CD14-positive monocyte (primary cell): Measurements from ENCODE around the gene KCNG1. TPM values are rescaled to one million over a fixed set of nuclear protein-coding genes. Genes with fewer than 3 reads are reported as not detected.

ENCODE experiments used
- DNase-seq, 3 donors: peaks; one replicate each; pipeline ENCODE4 v3.0.0-alpha.2; 2011 to 2022
- H2AFZ ChIP-seq: 2 replicates; pipeline ENCODE4 v1.6.0; 2012; ENCODE audit warnings: mild to moderate bottlenecking, low read depth, low read length, inconsistent platforms; ENCODE audit not compliant: insufficient read depth, poor library complexity, severe bottlenecking
- H3K27ac ChIP-seq, 2 donors: 1 replicate in 1 of 2; 2 replicates in 1 of 2; pipeline ENCODE4 v1.5.1; 2012 to 2013; ENCODE audit warnings: low read length in 2 of 2, control low read depth in 1 of 2, inconsistent platforms in 1 of 2, low read depth in 1 of 2, mild to moderate bottlenecking in 1 of 2
- H3K27me3 ChIP-seq, 2 donors: one replicate each; pipeline versions ENCODE4 v1.6.0 to v1.6.1; 2011 to 2013; ENCODE audit warnings: low read length in 2 of 2; ENCODE audit not compliant: control insufficient read depth in 2 of 2, insufficient read depth in 2 of 2
- H3K36me3 ChIP-seq, 2 donors: replicated peaks in 1 of 2; 1 replicate in 1 of 2; 2 replicates in 1 of 2; pipeline versions ENCODE4 v1.5.1 to v1.6.1; 2012 to 2013; ENCODE audit warnings: low read length in 2 of 2, control low read depth in 1 of 2, inconsistent platforms in 1 of 2, mild to moderate bottlenecking in 1 of 2; ENCODE audit not compliant: insufficient read depth in 2 of 2, control insufficient read depth in 1 of 2
- H3K4me1 ChIP-seq, 2 donors: 1 replicate in 1 of 2; 2 replicates in 1 of 2; pipeline versions ENCODE4 v1.5.1 to v1.6.1; 2012 to 2013; ENCODE audit warnings: low read length in 2 of 2, control low read depth in 1 of 2, inconsistent platforms in 1 of 2, mild to moderate bottlenecking in 1 of 2, moderate library complexity in 1 of 2; ENCODE audit not compliant: insufficient read depth in 2 of 2, control insufficient read depth in 1 of 2
- H3K4me2 ChIP-seq: replicated peaks from 2 replicates; pipeline ENCODE3; 2012; ENCODE audit warnings: low read length, moderate library complexity, mild to moderate bottlenecking; ENCODE audit not compliant: poor library complexity, severe bottlenecking; ENCODE audit errors: extremely low read depth
- H3K4me3 ChIP-seq, 3 experiments: fragments of 200-600 bp in 1 of 3; sonication (generic) in 1 of 3; replicated peaks in 1 of 3; 1 replicate in 2 of 3; 2 replicates in 1 of 3; pipeline ENCODE4 v1.5.1; 2011 to 2013; ENCODE audit warnings: low read length in 3 of 3, mild to moderate bottlenecking in 3 of 3, control low read depth in 2 of 3, low read depth in 2 of 3, inconsistent platforms in 1 of 3, moderate library complexity in 1 of 3
- H3K79me2 ChIP-seq: 2 replicates; pipeline ENCODE4 v1.6.0; 2012; ENCODE audit warnings: mild to moderate bottlenecking, control low read depth, inconsistent platforms, low read length, moderate library complexity; ENCODE audit not compliant: insufficient read depth
- H3K9ac ChIP-seq: 2 replicates; pipeline ENCODE4 v1.6.0; 2017; ENCODE audit warnings: low read length, mild to moderate bottlenecking; ENCODE audit not compliant: insufficient read depth, poor library complexity, severe bottlenecking
- H3K9me3 ChIP-seq, 2 donors: replicated peaks in 1 of 2; 1 replicate in 1 of 2; 2 replicates in 1 of 2; pipeline versions ENCODE4 v1.5.1 to v1.6.1; 2012 to 2013; ENCODE audit warnings: low read length in 2 of 2, control low read depth in 1 of 2; ENCODE audit not compliant: control insufficient read depth in 1 of 2, insufficient read depth in 1 of 2
- H4K20me1 ChIP-seq: 2 replicates; pipeline ENCODE4 v1.6.0; 2012; ENCODE audit warnings: mild to moderate bottlenecking, low read length, control low read depth, moderate library complexity; ENCODE audit not compliant: insufficient read depth
- H3K27ac Mint-ChIP-seq, 7 donors: one replicate each; pipeline ENCODE4 v1.8.0; 2020; ENCODE audit warnings: mild to moderate bottlenecking in 7 of 7, mixed read lengths in 7 of 7, moderate library complexity in 6 of 7, inconsistent platforms in 2 of 7
- H3K27me3 Mint-ChIP-seq, 3 donors: one replicate each; pipeline ENCODE4 v1.8.0; 2021 to 2022; ENCODE audit warnings: low read depth in 3 of 3, mild to moderate bottlenecking in 3 of 3, mixed read lengths in 3 of 3, moderate library complexity in 3 of 3, inconsistent platforms in 1 of 3
- H3K36me3 Mint-ChIP-seq, 2 donors: one replicate each; pipeline ENCODE4 v1.8.0; 2020; ENCODE audit warnings: mixed read lengths in 2 of 2, inconsistent platforms in 1 of 2, mild to moderate bottlenecking in 1 of 2
- H3K4me1 Mint-ChIP-seq: one replicate; pipeline ENCODE4 v1.8.0; 2020; ENCODE audit warnings: mild to moderate bottlenecking, mixed read lengths
- H3K4me3 Mint-ChIP-seq, 2 donors: one replicate each; pipeline ENCODE4 v1.8.0; 2020; ENCODE audit warnings: mild to moderate bottlenecking in 2 of 2, mixed read lengths in 2 of 2, moderate library complexity in 1 of 2
- H3K9me3 Mint-ChIP-seq, 7 donors: one replicate each; pipeline ENCODE4 v1.8.0; 2020 to 2022; ENCODE audit warnings: mixed read lengths in 7 of 7, mild to moderate bottlenecking in 6 of 7, moderate library complexity in 6 of 7, inconsistent platforms in 2 of 7
- CTCF ChIP-seq: fragments of 200-600 bp; IDR thresholded peaks from one replicate; pipeline ENCODE4 v1.8.0; 2022; ENCODE audit warnings: antibody characterized with exemption, mild to moderate bottlenecking
- WGBS: methylation state at CpG from one replicate; pipeline ENCODE4 v1.1.5; 2013; ENCODE audit warnings: missing lambda C conversion rate; ENCODE audit not compliant: insufficient coverage; 5-methylcytosine and 5-hydroxymethylcytosine counted together
- intact Hi-C, 2 donors: fragments of 100-400 bp; cut with micrococcal nuclease; formaldehyde crosslinking; loops; one replicate each; pipeline versions ENCODE4 v1.15.0 to v1.15.1; 2023
- polyA plus RNA-seq, 3 donors: library from polyadenylated mRNA; depleted of rRNA in 1 of 3; unstranded in 2 of 3; stranded (reverse) in 1 of 3; fragments of 300-500 nt in 2 of 3; fragments of >200 nt in 1 of 3; fragmentation: Illumina TruSeq in 2 of 3; gene quantifications; 1 replicate in 2 of 3; 2 replicates in 1 of 3; pipeline ENCODE4 v1.2.3, GENCODE V29; 2012 to 2021

Gene KCNG1
- polyA plus RNA-seq, 3 donors = 0.04 TPM; not detected in 2

DNA sequence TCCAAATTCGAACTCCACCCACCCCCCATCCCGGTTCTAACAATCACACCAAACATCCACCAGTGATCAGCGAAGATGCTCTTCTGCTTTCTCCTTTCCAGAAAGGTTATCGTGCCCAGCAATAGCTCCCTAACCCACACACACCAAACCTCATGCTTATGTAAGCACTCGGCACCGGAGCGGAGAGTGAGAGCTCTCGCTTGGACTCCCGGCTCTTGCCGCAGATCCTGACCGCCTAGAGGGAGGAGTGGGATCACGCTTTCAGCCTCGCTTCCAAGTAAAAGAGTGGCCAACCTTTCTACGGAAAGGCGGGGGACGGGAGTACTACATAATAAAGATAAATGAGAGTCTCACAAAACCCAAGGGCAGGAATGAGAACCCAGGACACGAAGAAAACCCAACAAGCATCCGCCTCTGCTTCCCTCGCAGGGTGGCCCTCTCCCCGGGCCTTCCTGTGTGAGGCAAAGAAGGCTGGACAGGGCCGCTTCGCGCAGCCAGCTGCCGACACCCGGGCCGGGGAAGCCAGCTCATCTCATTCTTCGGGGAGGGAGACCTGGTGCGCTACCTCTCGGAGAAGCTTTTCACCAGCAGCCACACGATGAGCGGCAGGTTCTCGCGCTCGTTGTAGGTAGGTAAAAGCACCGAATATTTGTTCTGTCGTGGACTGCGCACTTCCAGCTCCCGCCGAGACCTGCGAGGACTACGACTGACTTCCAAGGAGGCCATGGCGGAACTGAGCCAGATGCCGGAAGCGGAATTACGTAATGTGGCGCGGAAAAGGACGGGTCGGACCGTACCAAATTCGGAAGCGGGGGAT is 64.9 kb downstream of the KCNG1 start, which contains the start of gene DPM1:
DPM1 (minus strand) TSS at position 735 of the 817 bp plus-strand sequence; CDS start at position 726, 9 bp downstream.
- no peaks in the 10 kb centered on the region for H3K27me3 ChIP-seq
- peak within 1 kb of the TSS; percentile 75 to 92 (median 87) for H3K4me3 ChIP-seq
- DNase-seq = peak; percentile 16 to 94 (median 93)
- H3K36me3 ChIP-seq = peaks cover 23 to 34% of the 10 kb centered on the region in 2 donors
- H3K4me1 ChIP-seq = peaks cover 27 to 30% of the 10 kb centered on the region in 2 donors
- peak within 1 kb of the TSS; percentile 85 for H2AFZ ChIP-seq
- Mint-ChIP-seq H3K27me3 (peaks cover 0 to 2% (median 0%) of the 10 kb centered on the region in 3 donors), H3K9me3 (peaks cover 0 to 2% (median 0%) of the 10 kb centered on the region in 7 donors), H3K4me1 (peaks cover 39% of the 10 kb centered on the region), H3K36me3 (peaks cover 32 to 38% of the 10 kb centered on the region in 2 donors), H3K4me3 (peak within 1 kb of the TSS; percentile 93 to 98), H3K27ac (peak within 1 kb of the TSS; percentile 98 to 99 (median 99))
- peak within 1 kb of the TSS; percentile 85 for H3K4me2 ChIP-seq
- peaks cover 73% of the 10 kb centered on the region for H3K79me2 ChIP-seq
- peaks cover 50% of the 10 kb centered on the region for H4K20me1 ChIP-seq
- peak within 1 kb of the TSS; percentile 91 to 95 for H3K27ac ChIP-seq
- intact Hi-C loops = loop anchor here (1.0 kb wide), 2 partner anchors 22 to 27 kb away; partner anchors contain the start of gene ADNP (in 2 of the 2)
- no peaks in the 10 kb centered on the region for H3K9me3 ChIP-seq
- TF ChIP-seq CTCF = no peak
- WGBS = under 1% methylated on average over 41 of the region's 52 CpGs
- H3K9ac ChIP-seq = peak within 1 kb of the TSS; percentile 88

DNA sequence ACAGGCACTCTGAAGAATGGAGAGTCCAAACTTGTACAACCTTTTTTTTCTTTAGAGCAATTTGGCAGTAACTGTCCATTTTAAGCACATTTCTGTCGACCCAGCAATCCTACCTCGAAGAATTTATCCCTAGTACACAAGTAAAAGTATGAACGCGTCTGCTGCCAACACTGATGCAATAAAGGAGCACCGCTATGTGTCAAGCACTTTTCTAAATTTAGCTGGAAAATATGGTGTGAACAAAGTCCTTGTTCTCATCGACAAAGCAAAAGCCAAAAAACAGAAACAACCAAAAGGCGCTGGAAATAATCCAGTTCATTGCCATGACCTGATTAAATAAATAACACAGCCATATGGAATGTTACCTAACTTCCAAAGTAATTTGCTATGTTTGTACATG is 65.6 kb downstream of the KCNG1 start:
- Mint-ChIP-seq H3K27ac (peak overlapping the region in 6 of 7 donors; percentile 98 to 99 (median 98)), H3K9me3 (peaks cover 0 to 2% (median 0%) of the 10 kb centered on the region in 7 donors), H3K4me3 (peak overlapping the region; percentile 93 to 98), H3K27me3 (peaks cover 0 to 2% (median 0%) of the 10 kb centered on the region in 3 donors), H3K36me3 (peaks cover 38 to 45% of the 10 kb centered on the region in 2 donors), H3K4me1 (peaks cover 39% of the 10 kb centered on the region)
- Histone ChIP-seq H3K9me3 (no peaks in the 10 kb centered on the region), H3K36me3 (peaks cover 31 to 41% of the 10 kb centered on the region in 2 donors), H3K79me2 (peaks cover 76% of the 10 kb centered on the region), H3K27me3 (no peaks in the 10 kb centered on the region), H3K4me2 (peak overlapping the region; percentile 85), H2AFZ (no peak overlapping the region), H3K4me1 (peaks cover 27 to 30% of the 10 kb centered on the region in 2 donors), H4K20me1 (peaks cover 55% of the 10 kb centered on the region), H3K9ac (peak overlapping the region; percentile 88), H3K4me3 (peak overlapping the region; percentile 75 to 92 (median 87)), H3K27ac (peak overlapping the region in 1 of 2 donors; percentile 95)
- no peak for TF ChIP-seq CTCF
- 20% methylated on average over 1 of the region's 7 CpGs for WGBS
- no peak for DNase-seq
- intact Hi-C loops = no loop called here
